NCI-H510A treated with DMSO at 0.1 percent for 48 hours (cell line): ENCODE measurements around the gene TNIP1.

ENCODE experiments used
- DNase-seq: peaks from one replicate; lab custom pipeline; 2025; lab: John Stamatoyannopoulos, UW

Gene TNIP1

DNA sequence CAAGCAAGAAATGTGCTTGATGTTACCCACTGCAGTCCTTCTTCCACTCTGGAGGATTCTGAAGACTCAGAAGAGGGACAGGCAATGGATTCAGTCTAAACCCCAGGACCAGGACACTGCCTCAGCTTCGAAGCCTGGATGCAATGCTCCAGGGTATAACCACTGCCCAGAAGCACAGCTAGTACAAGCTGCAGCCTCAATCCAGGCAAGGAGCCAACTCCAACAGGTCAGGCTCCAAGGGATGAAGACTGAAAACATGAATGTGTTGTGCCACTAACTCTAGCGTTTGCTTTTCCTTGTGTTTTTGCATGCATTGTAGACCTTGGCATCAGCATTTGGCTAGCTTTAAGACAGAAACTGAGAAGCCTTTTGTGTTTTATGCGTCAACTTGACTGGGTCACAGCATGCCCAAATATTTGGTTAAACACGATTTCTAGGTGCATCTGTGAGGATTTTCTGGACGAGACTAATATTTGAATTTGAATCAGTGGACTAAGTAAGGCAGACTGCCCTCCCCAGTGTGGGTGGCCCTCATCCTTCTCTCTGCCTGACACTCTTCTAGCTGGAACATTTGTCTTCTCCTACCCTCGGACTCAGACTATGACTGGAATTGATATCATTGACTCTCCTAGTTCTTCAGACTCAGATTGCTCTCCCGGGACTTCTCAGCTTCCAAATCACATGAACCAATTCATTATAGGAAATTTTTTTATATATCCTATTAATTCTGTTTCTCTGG lies 81.0 kb downstream of the TNIP1 start:
- DNase-seq, result no peak

DNA sequence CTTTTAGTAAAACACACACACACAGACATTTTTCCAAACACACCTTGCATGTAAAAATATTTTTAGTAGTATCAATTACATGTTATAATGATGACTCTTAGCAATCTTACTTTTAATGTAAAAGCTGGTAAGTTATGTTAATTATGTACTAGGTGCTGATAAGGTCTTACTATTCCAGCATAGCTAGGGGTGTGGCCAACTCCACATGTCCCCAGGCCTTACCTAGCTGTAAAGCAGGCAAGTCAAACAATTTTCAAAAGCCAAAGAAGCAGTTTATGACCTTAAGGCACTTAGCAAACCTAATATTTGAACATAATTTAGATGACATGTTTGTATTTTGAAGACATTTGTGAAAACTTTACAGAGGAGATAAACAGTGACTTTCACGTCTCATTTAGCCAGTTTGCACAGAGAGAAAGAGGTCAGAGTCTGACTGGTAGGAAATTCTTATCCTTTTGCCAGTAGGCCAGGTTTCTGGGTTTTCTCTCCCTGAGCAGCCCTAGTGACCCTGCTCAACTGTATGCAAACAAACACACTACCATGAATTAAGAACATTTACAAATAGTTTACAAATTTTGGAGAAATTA lies 86.9 kb downstream of the TNIP1 start:
- no peak for DNase-seq

DNA sequence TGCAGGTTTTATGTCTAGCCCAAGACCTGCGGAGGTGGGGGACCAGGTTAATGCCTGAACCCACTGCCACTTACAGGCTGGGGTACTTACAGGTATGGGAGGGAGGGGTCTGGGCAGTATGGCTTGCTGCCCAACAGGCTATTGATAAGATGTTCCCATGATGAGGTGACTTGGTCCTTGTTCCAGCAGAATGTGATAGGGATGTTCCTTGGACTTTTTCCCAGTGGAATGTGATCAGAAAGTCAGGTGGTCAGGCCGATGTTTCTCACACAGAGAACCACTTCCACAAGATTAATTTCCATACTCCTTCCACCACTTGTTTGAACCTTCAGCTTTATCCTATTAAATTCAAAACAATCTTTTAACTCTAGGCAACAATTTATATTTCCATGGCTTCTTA lies 87.4 kb downstream of the TNIP1 start:
- no peak for DNase-seq

DNA sequence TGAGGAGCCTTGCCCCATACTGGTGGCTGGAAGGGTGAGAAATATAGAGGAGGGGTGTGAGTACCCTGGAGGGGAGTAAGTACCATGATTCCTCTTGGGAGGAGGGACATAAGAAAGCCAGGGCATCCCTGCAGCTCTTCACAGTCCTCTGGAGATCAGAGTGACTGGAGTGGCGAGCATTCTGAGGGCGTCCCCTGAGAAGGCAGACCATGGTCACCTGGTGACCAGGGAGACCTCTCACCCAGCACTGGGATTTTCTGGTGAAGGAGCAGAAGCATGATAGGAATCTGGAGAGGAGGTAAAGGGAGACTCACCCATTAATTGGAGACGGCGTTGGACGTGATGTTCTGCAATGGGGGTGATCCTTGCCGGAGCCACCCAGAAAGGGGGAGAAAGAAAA lies 88.1 kb downstream of the TNIP1 start:
- no peak for DNase-seq

DNA sequence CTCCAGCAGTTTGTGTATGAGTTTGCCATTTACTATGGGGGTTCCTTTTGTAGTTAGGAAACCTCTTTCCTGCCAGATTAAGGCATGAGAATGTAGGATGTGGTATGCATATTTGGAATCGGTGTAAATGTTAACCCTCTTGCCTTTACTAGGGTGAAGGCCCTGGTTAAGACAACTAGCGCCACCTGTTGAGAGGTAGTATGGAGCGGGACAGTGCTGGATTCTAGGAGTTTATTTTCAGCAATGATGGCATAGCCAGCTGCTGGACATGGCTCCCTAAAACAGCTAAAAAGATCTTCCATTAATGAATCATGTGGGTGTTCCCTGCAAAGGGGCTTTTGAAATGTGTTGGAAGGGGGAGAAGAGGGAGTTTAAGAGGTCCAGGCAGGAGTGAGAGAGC lies 91.1 kb downstream of the TNIP1 start:
- DNase-seq, result no peak

DNA sequence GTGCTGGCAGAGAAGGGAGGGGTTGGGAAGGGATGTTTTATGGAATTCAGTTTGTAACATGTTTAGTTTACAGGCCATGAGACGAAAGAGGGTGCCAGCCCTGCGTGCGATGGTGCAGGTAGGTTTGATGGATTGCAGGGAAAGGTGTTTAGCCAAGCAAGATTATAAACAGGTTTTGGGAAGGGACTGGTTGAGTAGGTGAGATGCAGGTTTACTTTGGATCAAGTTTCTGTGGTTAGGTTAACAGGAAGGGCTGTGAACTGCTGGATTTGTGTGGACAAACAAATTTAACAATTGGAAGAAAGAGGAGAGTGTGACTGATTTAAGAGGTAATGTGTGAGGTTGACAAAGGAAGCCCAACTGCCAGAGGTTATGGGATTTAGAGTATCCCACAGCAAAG lies 93.1 kb downstream of the TNIP1 start:
- peak; percentile 59 for DNase-seq
